Thyroid gland (tissue), 4 donors: Measurements from ENCODE around the gene DNAH11.

Experiments
- CTCF ChIP-seq, 6 experiments: fragments of 200-600 bp in 3 of 6; fragments of 450-650 bp in 3 of 6; sonication (generic) in 3 of 6; IDR thresholded peaks; one replicate each; pipeline ENCODE4 v1.5.1; 2016 to 2019; ENCODE audit warnings: antibody characterized with exemption in 6 of 6, mild to moderate bottlenecking in 2 of 6, inconsistent platforms in 1 of 6, moderate library complexity in 1 of 6
- POLR2A ChIP-seq, 2 donors: fragments of 450-650 bp; IDR thresholded peaks; one replicate each; pipeline ENCODE4 v1.6.1; 2017; ENCODE audit warnings: antibody characterized with exemption in 2 of 2, mild to moderate bottlenecking in 2 of 2, moderate library complexity in 1 of 2

GRCh38 chr7:21938463-21938862 lies 395.6 kb downstream of the DNAH11 start:
- TF ChIP-seq CTCF (IDR thresholded peaks at IDR 0.05) (no peak), POLR2A (IDR thresholded peaks at IDR 0.05) (no peak)
